Hepatocyte (in vitro differentiated cells): ENCODE measurements around the gene SLC13A3. TPM values are rescaled to one million over a fixed set of nuclear protein-coding genes. Genes with fewer than 3 reads are reported as not detected.

Experiments used
- DNase-seq: peaks from one replicate; pipeline ENCODE4 v3.0.0-alpha.2; 2016; ENCODE audit warnings: low spot score
- H2AFZ ChIP-seq: fragments of 200-600 bp; sonication (generic); 2 replicates; pipeline ENCODE4 v1.6.0; 2016; ENCODE audit warnings: antibody characterized with exemption, mild to moderate bottlenecking
- H3K27ac ChIP-seq: fragments of 200-600 bp; sonication (generic); 2 replicates; pipeline ENCODE4 v1.5.1; 2016; ENCODE audit warnings: mild to moderate bottlenecking
- H3K27me3 ChIP-seq: fragments of 200-600 bp; sonication (generic); 2 replicates; pipeline ENCODE4 v1.6.1; 2016
- H3K36me3 ChIP-seq: fragments of 200-600 bp; sonication (generic); replicated peaks from 2 replicates; pipeline ENCODE4 v1.5.1; 2016; ENCODE audit warnings: low read depth; ENCODE audit not compliant: insufficient read depth
- H3K4me1 ChIP-seq: fragments of 200-600 bp; sonication (generic); 2 replicates; pipeline ENCODE4 v1.5.1; 2016; ENCODE audit warnings: mild to moderate bottlenecking, moderate library complexity; ENCODE audit not compliant: insufficient read depth
- H3K4me2 ChIP-seq: fragments of 200-600 bp; sonication (generic); 2 replicates; pipeline ENCODE4 v1.6.0; 2016
- H3K4me3 ChIP-seq: fragments of 200-600 bp; sonication (generic); 2 replicates; pipeline ENCODE4 v1.5.1; 2016; ENCODE audit warnings: mild to moderate bottlenecking
- H3K79me2 ChIP-seq: fragments of 200-600 bp; sonication (generic); 2 replicates; pipeline ENCODE4 v1.6.0; 2017; ENCODE audit warnings: mild to moderate bottlenecking
- H3K9me2 ChIP-seq: fragments of 200-600 bp; sonication (generic); replicated peaks from 2 replicates; pipeline ENCODE4 v1.6.0; 2017; ENCODE audit warnings: mild to moderate bottlenecking; ENCODE audit not compliant: insufficient read depth
- H3K9me3 ChIP-seq: fragments of 200-600 bp; sonication (generic); 2 replicates; pipeline ENCODE4 v1.5.1; 2016; ENCODE audit warnings: low read depth, mild to moderate bottlenecking
- H4K20me1 ChIP-seq: fragments of 200-600 bp; sonication (generic); 2 replicates; pipeline ENCODE4 v1.6.0; 2016; ENCODE audit warnings: mild to moderate bottlenecking; ENCODE audit not compliant: insufficient read depth, poor library complexity, severe bottlenecking
- EZH2 ChIP-seq: fragments of 200-600 bp; sonication (generic); IDR thresholded peaks from 2 replicates; pipeline ENCODE4 v1.6.1; 2016; ENCODE audit warnings: antibody characterized with exemption, mild to moderate bottlenecking, borderline replicate concordance
- EZH2phosphoT487 ChIP-seq: fragments of 200-600 bp; sonication (generic); IDR thresholded peaks from one replicate; pipeline ENCODE4 v1.6.1; 2018; ENCODE audit warnings: antibody characterized with exemption, mild to moderate bottlenecking, low read depth, moderate library complexity; ENCODE audit not compliant: unreplicated experiment, severe bottlenecking
- WGBS: methylation state at CpG from one replicate; pipeline ENCODE4 v1.1.6; 2016; ENCODE audit warnings: low lambda C conversion rate; ENCODE audit errors: missing lambda C conversion rate; 5-methylcytosine and 5-hydroxymethylcytosine counted together
- polyA plus RNA-seq: library from polyadenylated mRNA; unstranded; fragments of >200 nt; fragmentation: Nextera tagmentation; extraction: Ambion mirVana; gene quantifications from 2 replicates; pipeline ENCODE4 v1.2.1, GENCODE V29; 2016
- total RNA-seq: library from RNA; depleted of rRNA; stranded (reverse); fragments of >200 nt; gene quantifications from 2 replicates; pipeline ENCODE4 v1.2.3, GENCODE V29; 2014
- TF ChIP-seq, protein P1 (sequence below): fragments of 200-600 bp; sonication (generic); IDR thresholded peaks from 2 replicates; pipeline ENCODE4 v1.5.1; 2016; ENCODE audit warnings: antibody characterized with exemption, mild to moderate bottlenecking; ENCODE audit not compliant: poor library complexity

SLC13A3 gene
- total and polyA plus RNA-seq, 2 experiments from 2014 or later = 1.8 to 9.4 TPM

DNA sequence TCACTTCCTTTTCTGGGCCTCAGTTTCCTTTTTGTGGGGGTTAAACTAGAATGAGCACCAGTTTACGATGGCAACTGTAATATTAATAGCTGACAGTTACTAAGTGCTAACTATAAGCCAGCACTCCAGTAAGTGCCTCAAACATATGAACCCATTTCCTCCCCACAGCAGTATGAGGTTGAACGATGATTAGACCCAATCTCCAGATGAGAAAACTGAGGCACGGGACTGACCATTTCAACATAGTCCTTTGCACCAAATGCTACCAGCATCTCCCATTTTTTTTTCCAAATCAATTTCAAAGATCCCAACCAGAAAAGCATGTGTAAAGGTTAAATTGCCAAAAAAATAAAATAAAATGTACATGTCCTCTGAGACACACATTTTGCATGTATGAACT lies 7.1 kb downstream of the SLC13A3 start:
- H2AFZ ChIP-seq = no peak overlapping the region
- H3K4me1 ChIP-seq = no peaks in the 10 kb centered on the region
- H4K20me1 ChIP-seq = no peaks in the 10 kb centered on the region
- no peaks in the 10 kb centered on the region for H3K9me3 ChIP-seq
- no peak overlapping the region for H3K4me3 ChIP-seq
- H3K4me2 ChIP-seq = no peak overlapping the region
- no peaks in the 10 kb centered on the region for H3K79me2 ChIP-seq
- no peak for DNase-seq
- H3K36me3 ChIP-seq = no peaks in the 10 kb centered on the region
- WGBS = 94% methylated on average over 3 of the region's 3 CpGs
- no peak overlapping the region for H3K27ac ChIP-seq
- TF ChIP-seq EZH2 = no peak
- no peak for TF ChIP-seq EZH2phosphoT487
- TF ChIP-seq, protein P1, sequence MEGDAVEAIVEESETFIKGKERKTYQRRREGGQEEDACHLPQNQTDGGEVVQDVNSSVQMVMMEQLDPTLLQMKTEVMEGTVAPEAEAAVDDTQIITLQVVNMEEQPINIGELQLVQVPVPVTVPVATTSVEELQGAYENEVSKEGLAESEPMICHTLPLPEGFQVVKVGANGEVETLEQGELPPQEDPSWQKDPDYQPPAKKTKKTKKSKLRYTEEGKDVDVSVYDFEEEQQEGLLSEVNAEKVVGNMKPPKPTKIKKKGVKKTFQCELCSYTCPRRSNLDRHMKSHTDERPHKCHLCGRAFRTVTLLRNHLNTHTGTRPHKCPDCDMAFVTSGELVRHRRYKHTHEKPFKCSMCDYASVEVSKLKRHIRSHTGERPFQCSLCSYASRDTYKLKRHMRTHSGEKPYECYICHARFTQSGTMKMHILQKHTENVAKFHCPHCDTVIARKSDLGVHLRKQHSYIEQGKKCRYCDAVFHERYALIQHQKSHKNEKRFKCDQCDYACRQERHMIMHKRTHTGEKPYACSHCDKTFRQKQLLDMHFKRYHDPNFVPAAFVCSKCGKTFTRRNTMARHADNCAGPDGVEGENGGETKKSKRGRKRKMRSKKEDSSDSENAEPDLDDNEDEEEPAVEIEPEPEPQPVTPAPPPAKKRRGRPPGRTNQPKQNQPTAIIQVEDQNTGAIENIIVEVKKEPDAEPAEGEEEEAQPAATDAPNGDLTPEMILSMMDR = no peak
- no peaks in the 10 kb centered on the region for H3K27me3 ChIP-seq
- H3K9me2 ChIP-seq = no peaks in the 10 kb centered on the region

DNA sequence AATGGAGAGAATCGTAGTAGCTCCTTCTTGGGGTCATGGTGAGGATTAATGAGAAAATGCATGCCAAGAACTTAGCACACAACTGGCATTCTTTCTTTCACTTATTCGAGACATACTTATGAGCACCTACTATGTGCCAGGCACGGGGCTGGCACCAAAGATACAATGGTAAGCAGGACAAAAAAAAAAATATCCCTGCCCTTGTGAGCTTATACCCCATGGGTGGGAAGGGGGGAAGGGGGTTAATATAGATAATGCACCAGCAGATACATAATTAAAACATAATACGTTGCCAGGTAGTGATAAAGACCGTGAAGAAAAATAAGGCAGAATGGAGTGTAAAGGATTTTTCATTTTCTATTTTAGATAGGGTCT lies 8.3 kb downstream of the SLC13A3 start:
- H3K36me3 ChIP-seq = no peaks in the 10 kb centered on the region
- no peaks in the 10 kb centered on the region for H3K27me3 ChIP-seq
- H3K4me3 ChIP-seq = no peak overlapping the region
- TF ChIP-seq EZH2 = no peak
- no peak for TF ChIP-seq EZH2phosphoT487
- H3K4me2 ChIP-seq = no peak overlapping the region
- H3K27ac ChIP-seq = no peak overlapping the region
- H3K79me2 ChIP-seq = no peaks in the 10 kb centered on the region
- 93% methylated on average over 5 of the region's 5 CpGs for WGBS
- H4K20me1 ChIP-seq = no peaks in the 10 kb centered on the region
- no peak overlapping the region for H2AFZ ChIP-seq
- no peaks in the 10 kb centered on the region for H3K4me1 ChIP-seq
- H3K9me3 ChIP-seq = no peaks in the 10 kb centered on the region
- DNase-seq = no peak
- no peaks in the 10 kb centered on the region for H3K9me2 ChIP-seq

DNA sequence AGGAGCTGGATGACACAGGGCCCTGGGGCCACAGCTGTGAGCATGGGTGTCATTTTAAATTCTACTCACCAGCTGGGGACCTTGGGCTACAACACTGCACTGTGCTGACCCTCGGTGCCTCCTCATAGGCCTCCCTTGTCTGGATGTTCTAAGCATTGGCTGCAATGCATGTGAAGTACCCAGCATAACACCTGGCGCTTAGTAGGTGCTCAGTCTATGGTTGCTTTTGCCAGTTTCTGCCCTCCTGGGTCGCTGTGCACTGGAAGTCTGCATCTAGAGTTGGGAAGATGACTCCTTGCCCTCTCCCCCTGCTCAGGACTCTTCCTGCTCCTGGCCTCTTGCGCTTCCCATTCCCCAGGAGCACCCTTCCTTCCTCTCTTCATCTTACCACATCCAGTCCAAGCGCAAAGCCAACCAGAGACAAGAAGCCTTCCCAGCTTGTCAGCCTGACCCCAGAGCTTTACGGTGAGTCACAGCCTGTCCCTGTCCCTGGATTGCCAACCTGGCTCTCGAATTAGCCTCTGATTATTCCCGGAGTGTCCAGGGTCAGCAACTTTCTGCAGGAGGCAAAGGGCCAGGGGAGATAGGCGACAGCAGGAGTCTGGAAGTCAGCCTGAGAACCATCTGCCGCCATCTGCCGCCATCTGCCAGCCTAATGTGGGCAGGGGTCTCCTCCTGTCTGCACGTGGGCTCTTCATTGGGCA lies 8.8 kb downstream of the SLC13A3 start:
- Histone ChIP-seq H3K27ac (no peak overlapping the region), H4K20me1 (no peaks in the 10 kb centered on the region), H3K4me3 (no peak overlapping the region), H3K9me3 (no peaks in the 10 kb centered on the region), H3K4me1 (no peaks in the 10 kb centered on the region), H3K36me3 (no peaks in the 10 kb centered on the region), H3K4me2 (no peak overlapping the region), H3K79me2 (no peaks in the 10 kb centered on the region), H3K27me3 (no peaks in the 10 kb centered on the region), H3K9me2 (no peaks in the 10 kb centered on the region), H2AFZ (no peak overlapping the region)
- no peak for DNase-seq
- WGBS = 91% methylated on average over 12 of the region's 12 CpGs
- no peak for TF ChIP-seq EZH2phosphoT487
- TF ChIP-seq, protein P1 = no peak
- no peak for TF ChIP-seq EZH2

DNA sequence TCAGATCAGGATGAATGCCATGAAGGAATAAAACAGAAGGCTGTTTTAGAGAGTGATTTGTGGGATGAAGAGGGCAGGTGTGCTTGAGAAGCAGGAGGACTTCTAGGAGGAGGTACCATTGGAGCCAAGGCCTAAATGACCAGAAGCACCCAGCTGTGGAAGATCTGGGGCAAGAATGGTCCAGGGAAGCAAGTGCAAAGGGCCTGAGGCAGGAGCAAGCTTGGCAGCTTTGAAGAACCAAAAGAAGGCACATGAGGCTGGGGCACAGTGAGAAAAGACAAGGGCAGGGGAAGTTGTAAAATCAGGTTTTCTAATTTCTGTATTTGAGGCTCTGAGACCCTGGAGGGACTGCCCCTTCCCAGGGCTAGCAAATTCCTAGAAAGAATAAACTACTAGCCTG lies 9.8 kb downstream of the SLC13A3 start:
- no peak overlapping the region for H2AFZ ChIP-seq
- no peaks in the 10 kb centered on the region for H3K36me3 ChIP-seq
- no peak overlapping the region for H3K4me2 ChIP-seq
- no peak overlapping the region for H3K4me3 ChIP-seq
- no peaks in the 10 kb centered on the region for H3K79me2 ChIP-seq
- no peaks in the 10 kb centered on the region for H3K9me2 ChIP-seq
- no peaks in the 10 kb centered on the region for H3K9me3 ChIP-seq
- H3K4me1 ChIP-seq = no peaks in the 10 kb centered on the region
- no peak for DNase-seq
- H3K27me3 ChIP-seq = no peaks in the 10 kb centered on the region
- H3K27ac ChIP-seq = no peak overlapping the region
- TF ChIP-seq EZH2 (no peak), EZH2phosphoT487 (no peak)
- TF ChIP-seq, protein P1 = no peak
- no peaks in the 10 kb centered on the region for H4K20me1 ChIP-seq
